Endodermal cell (in vitro differentiated cells): ENCODE measurements around the gene PRAME. TPM values are rescaled to one million over a fixed set of nuclear protein-coding genes. Genes with fewer than 3 reads are reported as not detected.

Experiments
- DNase-seq: peaks from one replicate; pipeline ENCODE4 v3.0.0-alpha.2; 2017
- H3K27ac ChIP-seq: 2 replicates; pipeline ENCODE4 v1.5.1; 2013; ENCODE audit warnings: mild to moderate bottlenecking, low read depth, low read length, moderate library complexity
- H3K27me3 ChIP-seq: 2 replicates; pipeline ENCODE4 v1.6.1; 2013; ENCODE audit warnings: mild to moderate bottlenecking, low read length, moderate library complexity; ENCODE audit not compliant: insufficient read depth, control insufficient read depth, poor library complexity, severe bottlenecking
- H3K36me3 ChIP-seq: 2 replicates; pipeline ENCODE4 v1.7.0; 2013; ENCODE audit warnings: mild to moderate bottlenecking, low read length, moderate library complexity; ENCODE audit not compliant: control insufficient read depth, insufficient read depth
- H3K4me1 ChIP-seq: one replicate; pipeline ENCODE4 v1.7.0; 2013; ENCODE audit warnings: low read length; ENCODE audit not compliant: control insufficient read depth, insufficient read depth
- H3K4me3 ChIP-seq: 2 replicates; pipeline ENCODE4 v1.5.1; 2013; ENCODE audit warnings: mild to moderate bottlenecking, low read length, moderate library complexity
- H3K9ac ChIP-seq: 2 replicates; pipeline ENCODE4 v1.6.1; 2013; ENCODE audit warnings: mild to moderate bottlenecking, low read length, moderate library complexity; ENCODE audit not compliant: poor library complexity, severe bottlenecking; ENCODE audit errors: extremely low read depth
- H3K9me3 ChIP-seq: 2 replicates; pipeline ENCODE4 v1.6.1; 2013; ENCODE audit warnings: mild to moderate bottlenecking, low read length, moderate library complexity; ENCODE audit not compliant: control insufficient read depth
- H3K27ac Mint-ChIP-seq: 2 replicates; pipeline ENCODE4 v1.8.0; 2020; ENCODE audit warnings: mixed read lengths
- H3K27me3 Mint-ChIP-seq: 2 replicates; pipeline ENCODE4 v1.8.0; 2021; ENCODE audit warnings: mild to moderate bottlenecking, mixed read lengths; ENCODE audit not compliant: insufficient read depth
- H3K36me3 Mint-ChIP-seq: 2 replicates; pipeline ENCODE4 v1.8.0; 2020; ENCODE audit warnings: low read depth, mixed read lengths
- H3K4me1 Mint-ChIP-seq: 2 replicates; pipeline ENCODE4 v1.8.0; 2020; ENCODE audit warnings: mixed read lengths
- H3K4me3 Mint-ChIP-seq: 2 replicates; pipeline ENCODE4 v1.8.0; 2020; ENCODE audit warnings: mild to moderate bottlenecking, moderate library complexity, mixed read lengths
- H3K9me3 Mint-ChIP-seq: 2 replicates; pipeline ENCODE4 v1.8.0; 2020; ENCODE audit warnings: mild to moderate bottlenecking, mixed read lengths
- WGBS, 2 experiments: methylation state at CpG; one replicate each; pipeline versions ENCODE4 v1.1.5 to v1.1.7; 2013; ENCODE audit warnings: missing lambda C conversion rate in 2 of 2, mixed read lengths in 1 of 2; ENCODE audit not compliant: insufficient coverage in 1 of 2, insufficient read length in 1 of 2; 5-methylcytosine and 5-hydroxymethylcytosine counted together
- total RNA-seq, 2 donors: library from RNA; stranded (reverse); fragmentation: NEBNext Ultra II Directional in 1 of 2; extraction: Animal tissue kit (Norgen Biotek cat#: 25700) in 1 of 2; gene quantifications; 2 replicates in 1 of 2; 3 replicates in 1 of 2; pipeline ENCODE4 v1.2.1, GENCODE V29; 2021
- TF ChIP-seq, protein P1 (sequence below): fragments of 200-600 bp; sonication (generic); conservative IDR thresholded peaks from 2 replicates; pipeline ENCODE4 v1.5.0; 2021; ENCODE audit warnings: antibody characterized with exemption, mild to moderate bottlenecking

PRAME gene
- total RNA-seq, 2 donors from 2014 or later: 0.35 TPM; not detected in 1

DNA sequence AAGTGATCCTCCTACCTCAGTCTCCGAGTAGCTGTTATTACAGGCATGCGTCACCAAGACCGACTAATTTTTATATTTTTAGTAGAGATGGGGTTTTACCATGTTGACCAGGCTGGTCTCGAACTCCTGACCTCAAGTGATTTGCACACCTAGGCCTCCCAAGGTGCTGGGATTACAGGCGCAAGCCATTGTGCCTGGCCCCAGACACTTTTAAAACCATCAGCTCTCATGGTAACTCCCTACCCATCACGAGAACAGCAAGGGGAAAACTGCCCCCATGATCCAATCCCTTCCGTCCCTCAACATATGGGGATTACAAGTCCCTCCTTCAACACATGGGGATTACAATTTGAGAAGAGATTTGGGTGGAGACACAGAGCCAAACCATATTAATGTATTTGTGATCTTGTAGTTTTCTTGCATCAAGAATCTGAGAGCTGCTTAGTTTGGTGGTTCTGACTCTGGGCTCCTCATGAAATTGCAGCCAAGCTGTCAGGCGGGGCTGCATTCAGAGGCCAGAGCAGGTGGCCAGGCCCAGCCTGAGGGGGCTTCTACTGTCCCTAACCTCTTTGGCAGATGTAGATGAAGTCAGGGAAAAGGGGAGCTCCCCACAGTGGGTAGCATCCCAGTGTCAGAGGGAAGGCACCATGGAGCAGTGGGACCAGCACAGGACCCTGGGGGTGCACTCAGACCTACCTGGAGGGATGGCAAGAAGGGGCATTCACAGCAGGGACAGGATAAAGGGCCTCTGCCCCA lies 31.2 kb upstream of the PRAME start:
- H3K27ac ChIP-seq: no peak overlapping the region
- 81 to 96% methylated on average over 3 to 8 of the region's 8 CpGs for WGBS, 2 experiments
- H3K9ac ChIP-seq: no peak overlapping the region

DNA sequence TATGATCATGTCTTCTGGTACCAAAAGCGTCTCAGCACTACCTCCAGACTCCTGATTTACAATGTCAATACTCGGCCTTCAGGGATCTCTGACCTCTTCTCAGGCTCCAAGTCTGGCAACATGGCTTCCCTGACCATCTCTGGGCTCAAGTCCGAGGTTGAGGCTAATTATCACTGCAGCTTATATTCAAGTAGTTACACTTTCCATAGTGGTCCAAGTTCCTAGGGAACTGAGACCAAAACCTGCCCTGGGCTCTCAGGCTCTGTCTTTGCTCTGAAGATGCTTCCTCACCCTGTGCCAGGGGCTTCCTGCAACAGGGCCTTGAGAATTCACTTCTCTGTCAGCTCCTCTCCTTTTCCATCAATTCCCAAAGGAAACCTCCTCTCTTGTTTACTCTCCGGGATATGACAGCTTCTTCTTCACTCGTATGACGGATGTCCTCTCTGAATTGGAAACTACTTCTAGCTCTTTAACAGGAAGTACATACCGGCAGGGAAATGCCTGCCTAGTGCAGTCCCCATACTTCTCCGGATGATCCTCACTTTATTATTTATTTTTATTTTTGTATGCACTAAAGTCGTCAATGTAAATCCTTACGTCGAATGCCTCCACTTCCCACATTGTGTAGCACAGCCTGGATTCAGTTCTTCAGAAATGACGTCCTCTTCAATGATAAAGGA lies 29.6 kb upstream of the PRAME start:
- Mint-ChIP-seq H3K36me3 (no peaks in the 10 kb centered on the region), H3K4me1 (no peaks in the 10 kb centered on the region), H3K9me3 (no peaks in the 10 kb centered on the region), H3K27ac (no peak overlapping the region), H3K27me3 (peaks cover 89% of the 10 kb centered on the region), H3K4me3 (no peak overlapping the region)
- Histone ChIP-seq H3K36me3 (no peaks in the 10 kb centered on the region), H3K27ac (no peak overlapping the region), H3K9ac (no peak overlapping the region), H3K9me3 (no peaks in the 10 kb centered on the region), H3K27me3 (peaks cover 30% of the 10 kb centered on the region), H3K4me1 (no peaks in the 10 kb centered on the region), H3K4me3 (no peak overlapping the region)
- DNase-seq: no peak
- TF ChIP-seq, protein P1, sequence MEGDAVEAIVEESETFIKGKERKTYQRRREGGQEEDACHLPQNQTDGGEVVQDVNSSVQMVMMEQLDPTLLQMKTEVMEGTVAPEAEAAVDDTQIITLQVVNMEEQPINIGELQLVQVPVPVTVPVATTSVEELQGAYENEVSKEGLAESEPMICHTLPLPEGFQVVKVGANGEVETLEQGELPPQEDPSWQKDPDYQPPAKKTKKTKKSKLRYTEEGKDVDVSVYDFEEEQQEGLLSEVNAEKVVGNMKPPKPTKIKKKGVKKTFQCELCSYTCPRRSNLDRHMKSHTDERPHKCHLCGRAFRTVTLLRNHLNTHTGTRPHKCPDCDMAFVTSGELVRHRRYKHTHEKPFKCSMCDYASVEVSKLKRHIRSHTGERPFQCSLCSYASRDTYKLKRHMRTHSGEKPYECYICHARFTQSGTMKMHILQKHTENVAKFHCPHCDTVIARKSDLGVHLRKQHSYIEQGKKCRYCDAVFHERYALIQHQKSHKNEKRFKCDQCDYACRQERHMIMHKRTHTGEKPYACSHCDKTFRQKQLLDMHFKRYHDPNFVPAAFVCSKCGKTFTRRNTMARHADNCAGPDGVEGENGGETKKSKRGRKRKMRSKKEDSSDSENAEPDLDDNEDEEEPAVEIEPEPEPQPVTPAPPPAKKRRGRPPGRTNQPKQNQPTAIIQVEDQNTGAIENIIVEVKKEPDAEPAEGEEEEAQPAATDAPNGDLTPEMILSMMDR: no peak
- WGBS, 2 experiments: 91 to 95% methylated on average over 10 to 12 of the region's 12 CpGs

More for the DNA sequence above, 31.2 kb upstream of the PRAME start:
- TF ChIP-seq, protein P1: no peak
- H3K27me3 ChIP-seq: peaks cover 15% of the 10 kb centered on the region
- H3K4me3 ChIP-seq: no peak overlapping the region
- H3K36me3 Mint-ChIP-seq: no peaks in the 10 kb centered on the region
- no peak overlapping the region for H3K27ac Mint-ChIP-seq
- H3K9me3 Mint-ChIP-seq: no peaks in the 10 kb centered on the region
- no peaks in the 10 kb centered on the region for H3K4me1 Mint-ChIP-seq
- H3K9me3 ChIP-seq: no peaks in the 10 kb centered on the region
- DNase-seq: no peak
- H3K4me1 ChIP-seq: no peaks in the 10 kb centered on the region
- H3K36me3 ChIP-seq: no peaks in the 10 kb centered on the region
- H3K4me3 Mint-ChIP-seq: no peak overlapping the region
- H3K27me3 Mint-ChIP-seq: peaks cover 74% of the 10 kb centered on the region

- Histone ChIP-seq H3K27me3 (peaks cover 36% of the 10 kb centered on the region), H3K36me3 (no peaks in the 10 kb centered on the region), H3K4me1 (no peaks in the 10 kb centered on the region), H3K9me3 (no peaks in the 10 kb centered on the region), H3K9ac (no peak overlapping the region), H3K4me3 (no peak overlapping the region), H3K27ac (no peak overlapping the region)
- TF ChIP-seq, protein P1: no peak
- DNase-seq: no peak
- Mint-ChIP-seq H3K4me3 (no peak overlapping the region), H3K9me3 (no peaks in the 10 kb centered on the region), H3K36me3 (no peaks in the 10 kb centered on the region), H3K4me1 (no peaks in the 10 kb centered on the region), H3K27me3 (peaks cover 88% of the 10 kb centered on the region), H3K27ac (no peak overlapping the region)
- 71% methylated on average over 3 of the region's 3 CpGs; no CpG with 5 or more reads in 1 of the 2 experiments for WGBS, 2 experiments
Measured at GRCh38 chr22:22587577-22588188, 28.6 kb upstream of the PRAME start.
